H1 (cell line): ENCODE data around the gene GOSR1. TPM values are rescaled to one million over a fixed set of nuclear protein-coding genes. Genes with fewer than 3 reads are reported as not detected.

Experiments used
- CEBPB ChIP-seq: IDR thresholded peaks from 2 replicates; pipeline ENCODE4 v1.6.1; 2012; ENCODE audit warnings: low read depth, low read length
- E2F6 ChIP-seq: IDR thresholded peaks from 2 replicates; pipeline ENCODE4 v1.6.1; 2012; ENCODE audit warnings: inconsistent platforms
- HDAC2 ChIP-seq, 2 experiments: fragments of 300-600 bp in 1 of 2; sonication (generic) in 1 of 2; IDR thresholded peaks; 2 replicates each; pipeline ENCODE4 v1.6.1; 2011 to 2012; ENCODE audit warnings: low read depth in 2 of 2, low read length in 2 of 2, mild to moderate bottlenecking in 2 of 2, moderate library complexity in 2 of 2, borderline replicate concordance in 1 of 2, inconsistent platforms in 1 of 2
- HDAC6 ChIP-seq: IDR thresholded peaks from one replicate; pipeline ENCODE4 v1.7.1; 2012; ENCODE audit warnings: low read depth, mild to moderate bottlenecking, inconsistent platforms, low read length, moderate library complexity
- KDM5A ChIP-seq: fragments of 200-600 bp; IDR thresholded peaks from 2 replicates; pipeline ENCODE4 v1.7.1; 2012; ENCODE audit warnings: mild to moderate bottlenecking, low read length, inconsistent platforms, mixed read lengths
- NRF1 ChIP-seq: IDR thresholded peaks from 2 replicates; pipeline ENCODE4 v1.6.1; 2011; ENCODE audit warnings: mild to moderate bottlenecking, low read depth, low read length, improper control_type of control experiment
- RAD21 ChIP-seq, 2 experiments: IDR thresholded peaks in 1 of 2; conservative IDR thresholded peaks in 1 of 2; 2 replicates each; pipeline ENCODE4 v1.6.1; 2011; ENCODE audit warnings: low read depth in 2 of 2, low read length in 2 of 2, improper control_type of control experiment in 1 of 2, inconsistent platforms in 1 of 2, mild to moderate bottlenecking in 1 of 2, moderate library complexity in 1 of 2
- SP2 ChIP-seq: IDR thresholded peaks from 2 replicates; pipeline ENCODE4 v1.6.1; 2012; ENCODE audit warnings: mild to moderate bottlenecking, low read length, inconsistent platforms
- SUZ12 ChIP-seq: fragments of 200-600 bp; sonication (generic); IDR thresholded peaks from 2 replicates; pipeline ENCODE4 v1.6.1; 2012; ENCODE audit warnings: mild to moderate bottlenecking, inconsistent platforms, low read length, moderate library complexity, mixed read lengths
- TEAD4 ChIP-seq: IDR thresholded peaks from 2 replicates; pipeline ENCODE4 v1.6.1; 2012; ENCODE audit warnings: low read depth, low read length, inconsistent platforms, mixed read lengths
- polyA plus RNA-seq, 7 experiments: library from polyadenylated mRNA; depleted of rRNA in 3 of 7; stranded (reverse) in 5 of 7; unstranded in 2 of 7; fragments of >200 nt in 5 of 7; fragments of 200-250 nt in 2 of 7; gene quantifications; 1 replicate in 5 of 7; 2 replicates in 1 of 7; 4 replicates in 1 of 7; pipeline versions ENCODE4 v1.2.1 to v1.2.3, GENCODE V29; 2011 to 2013; ENCODE audit warnings: missing spikeins in 2 of 7, mixed read lengths in 2 of 7
- total RNA-seq: library from RNA; stranded (reverse); fragmentation: NEBNext Ultra II Directional; extraction: Animal tissue kit (Norgen Biotek cat#: 25700); gene quantifications from 2 replicates; pipeline ENCODE4 v1.2.1, GENCODE V29; 2021
- TF ChIP-seq, protein P1 (sequence below): fragments of 300-600 bp; sonication (generic); IDR thresholded peaks from 2 replicates; pipeline ENCODE4 v1.7.1; 2012; ENCODE audit warnings: low read length, moderate library complexity, mild to moderate bottlenecking, inconsistent platforms; ENCODE audit not compliant: insufficient replicate concordance

The GOSR1 gene
- total and polyA plus RNA-seq, 2 of the 8 experiments (the other 6 are each of a cell fraction or from before 2014, with no cell fraction given): 9.2 to 43.3 TPM

- TF ChIP-seq, protein P1, sequence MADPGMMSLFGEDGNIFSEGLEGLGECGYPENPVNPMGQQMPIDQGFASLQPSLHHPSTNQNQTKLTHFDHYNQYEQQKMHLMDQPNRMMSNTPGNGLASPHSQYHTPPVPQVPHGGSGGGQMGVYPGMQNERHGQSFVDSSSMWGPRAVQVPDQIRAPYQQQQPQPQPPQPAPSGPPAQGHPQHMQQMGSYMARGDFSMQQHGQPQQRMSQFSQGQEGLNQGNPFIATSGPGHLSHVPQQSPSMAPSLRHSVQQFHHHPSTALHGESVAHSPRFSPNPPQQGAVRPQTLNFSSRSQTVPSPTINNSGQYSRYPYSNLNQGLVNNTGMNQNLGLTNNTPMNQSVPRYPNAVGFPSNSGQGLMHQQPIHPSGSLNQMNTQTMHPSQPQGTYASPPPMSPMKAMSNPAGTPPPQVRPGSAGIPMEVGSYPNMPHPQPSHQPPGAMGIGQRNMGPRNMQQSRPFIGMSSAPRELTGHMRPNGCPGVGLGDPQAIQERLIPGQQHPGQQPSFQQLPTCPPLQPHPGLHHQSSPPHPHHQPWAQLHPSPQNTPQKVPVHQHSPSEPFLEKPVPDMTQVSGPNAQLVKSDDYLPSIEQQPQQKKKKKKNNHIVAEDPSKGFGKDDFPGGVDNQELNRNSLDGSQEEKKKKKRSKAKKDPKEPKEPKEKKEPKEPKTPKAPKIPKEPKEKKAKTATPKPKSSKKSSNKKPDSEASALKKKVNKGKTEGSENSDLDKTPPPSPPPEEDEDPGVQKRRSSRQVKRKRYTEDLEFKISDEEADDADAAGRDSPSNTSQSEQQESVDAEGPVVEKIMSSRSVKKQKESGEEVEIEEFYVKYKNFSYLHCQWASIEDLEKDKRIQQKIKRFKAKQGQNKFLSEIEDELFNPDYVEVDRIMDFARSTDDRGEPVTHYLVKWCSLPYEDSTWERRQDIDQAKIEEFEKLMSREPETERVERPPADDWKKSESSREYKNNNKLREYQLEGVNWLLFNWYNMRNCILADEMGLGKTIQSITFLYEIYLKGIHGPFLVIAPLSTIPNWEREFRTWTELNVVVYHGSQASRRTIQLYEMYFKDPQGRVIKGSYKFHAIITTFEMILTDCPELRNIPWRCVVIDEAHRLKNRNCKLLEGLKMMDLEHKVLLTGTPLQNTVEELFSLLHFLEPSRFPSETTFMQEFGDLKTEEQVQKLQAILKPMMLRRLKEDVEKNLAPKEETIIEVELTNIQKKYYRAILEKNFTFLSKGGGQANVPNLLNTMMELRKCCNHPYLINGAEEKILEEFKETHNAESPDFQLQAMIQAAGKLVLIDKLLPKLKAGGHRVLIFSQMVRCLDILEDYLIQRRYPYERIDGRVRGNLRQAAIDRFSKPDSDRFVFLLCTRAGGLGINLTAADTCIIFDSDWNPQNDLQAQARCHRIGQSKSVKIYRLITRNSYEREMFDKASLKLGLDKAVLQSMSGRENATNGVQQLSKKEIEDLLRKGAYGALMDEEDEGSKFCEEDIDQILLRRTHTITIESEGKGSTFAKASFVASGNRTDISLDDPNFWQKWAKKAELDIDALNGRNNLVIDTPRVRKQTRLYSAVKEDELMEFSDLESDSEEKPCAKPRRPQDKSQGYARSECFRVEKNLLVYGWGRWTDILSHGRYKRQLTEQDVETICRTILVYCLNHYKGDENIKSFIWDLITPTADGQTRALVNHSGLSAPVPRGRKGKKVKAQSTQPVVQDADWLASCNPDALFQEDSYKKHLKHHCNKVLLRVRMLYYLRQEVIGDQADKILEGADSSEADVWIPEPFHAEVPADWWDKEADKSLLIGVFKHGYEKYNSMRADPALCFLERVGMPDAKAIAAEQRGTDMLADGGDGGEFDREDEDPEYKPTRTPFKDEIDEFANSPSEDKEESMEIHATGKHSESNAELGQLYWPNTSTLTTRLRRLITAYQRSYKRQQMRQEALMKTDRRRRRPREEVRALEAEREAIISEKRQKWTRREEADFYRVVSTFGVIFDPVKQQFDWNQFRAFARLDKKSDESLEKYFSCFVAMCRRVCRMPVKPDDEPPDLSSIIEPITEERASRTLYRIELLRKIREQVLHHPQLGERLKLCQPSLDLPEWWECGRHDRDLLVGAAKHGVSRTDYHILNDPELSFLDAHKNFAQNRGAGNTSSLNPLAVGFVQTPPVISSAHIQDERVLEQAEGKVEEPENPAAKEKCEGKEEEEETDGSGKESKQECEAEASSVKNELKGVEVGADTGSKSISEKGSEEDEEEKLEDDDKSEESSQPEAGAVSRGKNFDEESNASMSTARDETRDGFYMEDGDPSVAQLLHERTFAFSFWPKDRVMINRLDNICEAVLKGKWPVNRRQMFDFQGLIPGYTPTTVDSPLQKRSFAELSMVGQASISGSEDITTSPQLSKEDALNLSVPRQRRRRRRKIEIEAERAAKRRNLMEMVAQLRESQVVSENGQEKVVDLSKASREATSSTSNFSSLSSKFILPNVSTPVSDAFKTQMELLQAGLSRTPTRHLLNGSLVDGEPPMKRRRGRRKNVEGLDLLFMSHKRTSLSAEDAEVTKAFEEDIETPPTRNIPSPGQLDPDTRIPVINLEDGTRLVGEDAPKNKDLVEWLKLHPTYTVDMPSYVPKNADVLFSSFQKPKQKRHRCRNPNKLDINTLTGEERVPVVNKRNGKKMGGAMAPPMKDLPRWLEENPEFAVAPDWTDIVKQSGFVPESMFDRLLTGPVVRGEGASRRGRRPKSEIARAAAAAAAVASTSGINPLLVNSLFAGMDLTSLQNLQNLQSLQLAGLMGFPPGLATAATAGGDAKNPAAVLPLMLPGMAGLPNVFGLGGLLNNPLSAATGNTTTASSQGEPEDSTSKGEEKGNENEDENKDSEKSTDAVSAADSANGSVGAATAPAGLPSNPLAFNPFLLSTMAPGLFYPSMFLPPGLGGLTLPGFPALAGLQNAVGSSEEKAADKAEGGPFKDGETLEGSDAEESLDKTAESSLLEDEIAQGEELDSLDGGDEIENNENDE: no peak
- TF ChIP-seq KDM5A: no peak
- TF ChIP-seq SP2: no peak
- no peak for TF ChIP-seq HDAC2 (IDR thresholded peaks at IDR 0.05; ENCODE audit: borderline replicate concordance in 1 of 2, low read depth in 2 of 2, low read length in 2 of 2)
- no peak for TF ChIP-seq RAD21 (IDR thresholded peaks at IDR 0.05 in 1 of 2, conservative IDR thresholded peaks at IDR 0.05 in 1 of 2; ENCODE audit: low read depth in 2 of 2, low read length in 2 of 2)
- TF ChIP-seq E2F6: no peak
- TF ChIP-seq TEAD4: no peak
- TF ChIP-seq HDAC6: no peak
- TF ChIP-seq SUZ12: no peak
- no peak for TF ChIP-seq CEBPB
- no peak for TF ChIP-seq NRF1
Measured at GRCh38 chr17:30433514-30433913, 43.7 kb upstream of the GOSR1 start (continued).
